Ovary (tissue), 3 donors: ENCODE results near the gene ALPK1.
"Not testable (repeated sequence)": the region's sequence is repeated elsewhere in the genome, so short reads cannot be mapped to it uniquely, and the experiment has no call there.

Experiments
- CTCF ChIP-seq, 3 donors: fragments of 450-650 bp in 2 of 3; fragments of 200-600 bp in 1 of 3; IDR thresholded peaks; one replicate each; pipeline versions ENCODE4 v1.5.1 to v1.8.0; 2016 to 2022; ENCODE audit warnings: antibody characterized with exemption in 3 of 3, mild to moderate bottlenecking in 1 of 3
- EP300 ChIP-seq: sonication (generic); formaldehyde crosslinking; IDR thresholded peaks from one replicate; pipeline ENCODE4 v1.6.1; 2017; ENCODE audit warnings: antibody characterized with exemption
- POLR2A ChIP-seq: fragments of 450-650 bp; IDR thresholded peaks from one replicate; pipeline ENCODE4 v1.6.1; 2017; ENCODE audit warnings: antibody characterized with exemption, mild to moderate bottlenecking, moderate library complexity
- donor health status: DM: no; HTN: no; CAD: no.

- TF ChIP-seq CTCF (IDR thresholded peaks at IDR 0.05); POLR2A; EP300: not testable (repeated sequence)
Measured at GRCh38 chr4:112442226-112442625, 145.1 kb downstream of the ALPK1 start.
